Airway epithelial cell (primary cell): ENCODE measurements around the gene PFKM. TPM values are rescaled to one million over a fixed set of nuclear protein-coding genes. Genes with fewer than 3 reads are reported as not detected.

Experiments used
- total RNA-seq: library from RNA; depleted of rRNA; stranded (reverse); fragments of >200 nt; gene quantifications from 2 replicates; pipeline ENCODE4 v1.2.3, GENCODE V29; 2015

The PFKM gene
- total RNA-seq: 50.2 and 52.4 TPM in 2 replicates

GRCh38 chr12:48119078-48119833, at the start of gene PFKM:
Gene PFKM (plus strand): TSS chr12:48119364. CDS start chr12:48122775, 3,411 bp downstream.

GRCh38 chr12:48105867-48106680, 13.1 kb upstream of the PFKM start, which contains the start of gene SENP1:
Gene SENP1 (minus strand): TSS chr12:48106079. CDS start chr12:48101472, 4,607 bp downstream.

GRCh38 chr12:48157018-48157888, 38.1 kb downstream of the PFKM start, which contains the start of gene ASB8:
Gene ASB8 (minus strand): TSS chr12:48157515. CDS start chr12:48153496, 4,019 bp downstream.

GRCh38 chr12:48183091-48183875, 64.1 kb downstream of the PFKM start, which contains the start of gene CCDC184:
Gene CCDC184 (plus strand): TSS chr12:48183644. CDS start chr12:48184123, 479 bp downstream.

Other genes with a start within 250 kb of the PFKM start
- 16.8 and 18.1 TPM in 2 replicates for gene VDR, start 214.4 kb upstream of the PFKM start, total RNA-seq
- gene TMEM106C, start 155.8 kb upstream of the PFKM start, total RNA-seq: 66.2 and 66.4 TPM in 2 replicates
- 0.07 and 0.14 TPM in 2 replicates for gene COL2A1, start 114.9 kb upstream of the PFKM start, total RNA-seq
- 9.2 and 14.0 TPM in 2 replicates for gene SENP1, start 13.3 kb upstream of the PFKM start, total RNA-seq
- gene ASB8, start 38.2 kb downstream of the PFKM start, total RNA-seq: 14.1 and 22.6 TPM in 2 replicates
- gene CCDC184, start 64.3 kb downstream of the PFKM start, total RNA-seq: 0.05 TPM in 1 of 2 replicates, not detected in the other
- not detected in 2 replicates for gene OR10AD1, start 83.9 kb downstream of the PFKM start, total RNA-seq
- gene ZNF641, start 231.6 kb downstream of the PFKM start, total RNA-seq: 2.0 and 5.6 TPM in 2 replicates